NB4 (cell line): ENCODE results near the gene INPP4A.

Experiments used
- CTCF ChIP-seq: IDR thresholded peaks from one replicate; pipeline ENCODE4 v1.5.1; 2012; ENCODE audit warnings: low read depth, low read length
- MAX ChIP-seq: IDR thresholded peaks from 2 replicates; pipeline ENCODE4 v1.6.1; 2011; ENCODE audit warnings: low read depth, low read length
- MYC ChIP-seq: IDR thresholded peaks from 2 replicates; pipeline ENCODE4 v1.6.1; 2011; ENCODE audit warnings: low read depth, low read length
- POLR2A ChIP-seq: IDR thresholded peaks from 2 replicates; pipeline ENCODE4 v1.6.1; 2011; ENCODE audit warnings: mild to moderate bottlenecking; ENCODE audit not compliant: insufficient read length; ENCODE audit errors: extremely low read depth

GRCh38 chr2:98416383-98417159, 28.1 kb upstream of the INPP4A start:
- TF ChIP-seq CTCF (no peak), POLR2A (no peak), MAX (no peak), MYC (no peak)
